Measurements from ENCODE around the gene EZR.

The EZR gene

DNA sequence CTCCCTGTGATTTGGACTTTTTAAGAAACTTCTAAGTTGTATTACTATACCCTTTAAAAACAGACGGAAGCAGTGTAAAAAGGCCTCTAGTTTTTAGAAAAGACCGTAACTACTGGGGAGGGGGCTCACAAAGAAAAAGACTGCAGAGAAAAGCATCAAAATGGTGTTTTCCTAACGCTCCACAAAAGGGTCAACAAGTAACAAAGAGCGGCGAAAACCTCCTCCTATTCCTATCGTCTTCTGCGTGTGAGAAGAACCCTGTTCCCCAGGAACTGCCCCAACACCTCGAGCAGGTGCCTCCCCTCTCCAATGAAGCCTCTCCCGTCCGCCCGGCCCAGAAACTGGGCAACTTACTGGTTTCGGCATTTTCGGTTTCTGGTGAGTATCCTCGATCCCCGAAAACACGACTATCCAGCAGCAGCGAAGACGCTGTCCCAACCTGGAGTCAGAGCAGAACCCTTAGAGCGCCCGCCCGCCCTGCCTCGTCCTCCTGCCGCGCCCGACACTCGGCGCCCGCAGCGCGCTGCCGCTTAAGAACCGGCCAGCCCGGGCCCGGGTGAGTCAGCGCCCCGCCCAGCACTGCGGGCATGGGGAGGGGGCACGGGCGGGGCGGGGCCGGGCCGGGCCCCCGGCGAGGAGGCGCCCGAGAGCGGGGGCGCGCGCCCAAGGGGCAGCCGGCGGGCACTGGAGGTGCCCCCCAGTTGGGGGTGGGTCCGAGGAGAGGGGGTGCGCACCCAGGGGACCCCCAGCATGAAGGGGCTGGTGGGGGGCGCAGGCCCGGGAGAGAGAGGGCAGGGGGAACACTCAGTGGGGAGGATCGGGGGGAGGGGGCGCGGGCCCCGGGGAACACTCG is 1.2 kb downstream of the EZR start:
- in situ Hi-C loops (cut with MboI; ENCODE audit: low pct_unique_long_range_greater_than_20kb, low sequenced_read_pairs, unreplicated experiment): no loop called here
- TF ChIP-seq, protein P1, sequence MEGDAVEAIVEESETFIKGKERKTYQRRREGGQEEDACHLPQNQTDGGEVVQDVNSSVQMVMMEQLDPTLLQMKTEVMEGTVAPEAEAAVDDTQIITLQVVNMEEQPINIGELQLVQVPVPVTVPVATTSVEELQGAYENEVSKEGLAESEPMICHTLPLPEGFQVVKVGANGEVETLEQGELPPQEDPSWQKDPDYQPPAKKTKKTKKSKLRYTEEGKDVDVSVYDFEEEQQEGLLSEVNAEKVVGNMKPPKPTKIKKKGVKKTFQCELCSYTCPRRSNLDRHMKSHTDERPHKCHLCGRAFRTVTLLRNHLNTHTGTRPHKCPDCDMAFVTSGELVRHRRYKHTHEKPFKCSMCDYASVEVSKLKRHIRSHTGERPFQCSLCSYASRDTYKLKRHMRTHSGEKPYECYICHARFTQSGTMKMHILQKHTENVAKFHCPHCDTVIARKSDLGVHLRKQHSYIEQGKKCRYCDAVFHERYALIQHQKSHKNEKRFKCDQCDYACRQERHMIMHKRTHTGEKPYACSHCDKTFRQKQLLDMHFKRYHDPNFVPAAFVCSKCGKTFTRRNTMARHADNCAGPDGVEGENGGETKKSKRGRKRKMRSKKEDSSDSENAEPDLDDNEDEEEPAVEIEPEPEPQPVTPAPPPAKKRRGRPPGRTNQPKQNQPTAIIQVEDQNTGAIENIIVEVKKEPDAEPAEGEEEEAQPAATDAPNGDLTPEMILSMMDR (IDR thresholded peaks at IDR 0.05; ENCODE audit: extremely low read depth, insufficient read depth, missing control alignments): no peak
- DNase-seq (ENCODE audit: low spot score): peak; percentile 83

DNA sequence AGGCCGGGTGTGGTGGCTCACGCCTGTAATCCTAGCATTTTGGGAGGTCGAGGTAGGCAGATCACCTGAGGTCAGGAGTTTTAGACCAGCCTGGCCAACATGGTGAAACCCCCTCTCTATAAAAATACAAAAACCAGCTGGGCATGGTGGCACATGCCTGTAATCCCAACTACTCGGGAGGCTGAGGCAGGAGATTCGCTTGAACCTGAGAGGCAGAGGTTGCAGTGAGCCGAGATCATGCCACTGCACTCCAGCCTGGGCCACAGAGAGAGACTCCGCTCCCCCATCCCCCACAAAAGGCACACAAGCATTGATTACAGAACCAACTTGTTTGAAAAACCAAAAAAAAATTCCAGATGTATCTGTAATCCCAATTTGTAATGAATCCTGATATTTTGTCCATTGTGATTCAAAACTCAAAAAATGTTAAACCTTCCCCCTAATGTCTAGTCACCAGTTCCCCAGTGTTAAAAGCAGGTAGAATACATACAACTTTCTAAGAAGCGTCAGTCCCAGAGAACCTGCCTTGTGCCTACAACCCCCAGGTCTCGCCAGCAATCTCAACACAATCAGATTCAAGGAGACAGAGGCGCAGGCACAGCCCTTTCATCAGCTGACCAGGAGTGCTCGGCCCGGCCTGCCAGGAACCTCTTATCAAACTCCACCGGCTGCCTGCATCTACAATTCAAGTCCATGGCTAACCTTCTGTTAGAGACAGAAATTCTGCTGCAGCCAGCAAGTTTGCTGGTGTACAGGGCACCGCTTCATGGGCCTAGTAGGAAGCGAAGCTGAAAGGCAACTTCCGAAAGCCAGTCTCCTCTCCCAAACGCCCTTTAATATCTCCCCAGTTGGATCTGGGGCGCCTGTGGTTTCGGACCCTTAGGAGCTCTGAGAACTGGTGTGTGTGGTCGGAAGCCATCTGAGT is 2.1 kb downstream of the EZR start:
- TF ChIP-seq, protein P1 (IDR thresholded peaks at IDR 0.05; ENCODE audit: extremely low read depth, insufficient read depth, missing control alignments): no peak
- DNase-seq (ENCODE audit: low spot score): no peak
- in situ Hi-C loops (cut with MboI; ENCODE audit: low pct_unique_long_range_greater_than_20kb, low sequenced_read_pairs, unreplicated experiment): no loop called here

DNA sequence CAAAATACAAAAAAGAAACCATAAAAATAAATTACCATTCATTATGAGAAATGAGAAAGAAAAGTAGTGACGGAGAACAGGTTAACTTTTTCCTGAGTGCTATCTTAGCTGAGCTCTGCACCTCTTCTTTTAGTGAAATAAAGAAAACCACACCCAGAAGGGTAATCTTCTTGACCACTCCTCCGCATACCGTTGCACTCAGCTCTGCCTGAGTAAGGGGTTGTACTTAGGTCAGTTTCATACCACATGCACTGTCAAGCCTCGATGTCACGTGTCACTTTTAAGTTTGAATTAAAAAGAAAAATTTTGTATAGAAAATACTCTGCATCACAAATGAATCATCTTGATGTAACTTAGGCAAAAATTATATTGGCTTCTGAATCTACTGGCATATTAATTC is 2.8 kb downstream of the EZR start:
- in situ Hi-C loops (cut with MboI; ENCODE audit: low pct_unique_long_range_greater_than_20kb, low sequenced_read_pairs, unreplicated experiment): no loop called here
- DNase-seq (ENCODE audit: low spot score): peak; percentile 70
- TF ChIP-seq, protein P1 (IDR thresholded peaks at IDR 0.05; ENCODE audit: extremely low read depth, insufficient read depth, missing control alignments): no peak

DNA sequence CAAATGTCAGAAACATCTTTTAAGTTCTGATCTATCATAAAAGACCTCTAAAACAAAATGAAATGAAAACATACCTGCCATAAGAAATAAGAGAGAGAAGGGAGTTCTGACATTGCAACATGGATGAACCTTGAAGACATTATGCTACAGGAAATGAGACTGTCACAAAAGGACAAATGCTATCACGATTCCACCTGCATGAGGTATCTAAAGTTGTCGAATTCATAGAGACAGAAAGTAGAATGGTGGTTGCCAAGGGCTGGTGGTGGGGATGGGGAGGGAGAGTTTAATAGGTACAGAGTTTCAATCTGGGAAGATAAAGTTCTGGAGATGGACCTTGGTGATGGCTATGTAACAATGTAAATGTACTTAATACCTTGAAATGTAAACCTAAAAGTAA is 3.3 kb downstream of the EZR start:
- TF ChIP-seq, protein P1 (IDR thresholded peaks at IDR 0.05; ENCODE audit: extremely low read depth, insufficient read depth, missing control alignments): no peak
- in situ Hi-C loops (cut with MboI; ENCODE audit: low pct_unique_long_range_greater_than_20kb, low sequenced_read_pairs, unreplicated experiment): no loop called here
- no peak for DNase-seq (ENCODE audit: low spot score)

DNA sequence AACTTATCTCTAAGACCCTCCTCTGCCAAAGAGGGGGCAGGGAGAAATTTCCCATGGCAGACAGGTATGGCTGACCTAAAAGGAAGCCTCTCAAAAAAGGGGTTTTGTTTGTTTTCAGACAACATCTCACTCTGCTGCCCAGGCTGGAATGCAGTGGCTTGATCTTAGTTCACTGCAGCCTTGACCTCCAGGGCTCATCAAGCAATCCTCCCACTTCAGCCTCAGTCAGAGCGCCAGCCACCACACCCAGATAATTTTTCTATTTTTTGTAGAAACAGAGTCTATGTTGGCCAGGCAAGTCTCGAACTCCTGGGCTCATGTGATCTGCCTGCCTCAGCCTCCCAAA is 3.8 kb downstream of the EZR start:
- DNase-seq (ENCODE audit: low spot score): no peak
- in situ Hi-C loops (cut with MboI; ENCODE audit: low pct_unique_long_range_greater_than_20kb, low sequenced_read_pairs, unreplicated experiment): no loop called here
- TF ChIP-seq, protein P1 (IDR thresholded peaks at IDR 0.05; ENCODE audit: extremely low read depth, insufficient read depth, missing control alignments): no peak

DNA sequence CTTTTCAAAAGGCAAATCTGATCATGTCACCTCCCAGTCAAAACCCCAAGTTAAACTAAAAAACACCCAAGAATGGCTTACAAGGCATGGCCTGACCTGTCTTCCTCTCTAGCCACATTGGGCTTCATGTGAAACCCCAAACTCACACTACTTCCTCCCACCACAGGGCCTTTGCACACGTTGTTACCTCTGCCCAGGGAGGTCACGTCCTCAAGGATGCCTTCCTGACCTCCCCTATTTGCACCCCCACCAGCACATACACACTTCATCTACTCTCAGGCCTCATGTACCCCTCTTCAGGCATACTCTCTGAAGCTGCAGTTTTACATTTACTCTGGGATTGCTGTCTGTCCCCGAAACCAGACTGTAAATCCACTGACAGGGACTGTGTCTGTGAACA is 6.1 kb downstream of the EZR start:
- DNase-seq (ENCODE audit: low spot score): no peak
- in situ Hi-C loops (cut with MboI; ENCODE audit: low pct_unique_long_range_greater_than_20kb, low sequenced_read_pairs, unreplicated experiment): no loop called here
- TF ChIP-seq, protein P1 (IDR thresholded peaks at IDR 0.05; ENCODE audit: extremely low read depth, insufficient read depth, missing control alignments): no peak
